Endodermal cell (in vitro differentiated cells): Measurements from ENCODE around the gene PER2. TPM values are rescaled to one million over a fixed set of nuclear protein-coding genes. Genes with fewer than 3 reads are reported as not detected.

ENCODE experiments used
- DNase-seq: peaks from one replicate; pipeline ENCODE4 v3.0.0-alpha.2; 2017
- H3K27ac ChIP-seq: 2 replicates; pipeline ENCODE4 v1.5.1; 2013; ENCODE audit warnings: mild to moderate bottlenecking, low read depth, low read length, moderate library complexity
- H3K27me3 ChIP-seq: 2 replicates; pipeline ENCODE4 v1.6.1; 2013; ENCODE audit warnings: mild to moderate bottlenecking, low read length, moderate library complexity; ENCODE audit not compliant: insufficient read depth, control insufficient read depth, poor library complexity, severe bottlenecking
- H3K36me3 ChIP-seq: 2 replicates; pipeline ENCODE4 v1.7.0; 2013; ENCODE audit warnings: mild to moderate bottlenecking, low read length, moderate library complexity; ENCODE audit not compliant: control insufficient read depth, insufficient read depth
- H3K4me1 ChIP-seq: one replicate; pipeline ENCODE4 v1.7.0; 2013; ENCODE audit warnings: low read length; ENCODE audit not compliant: control insufficient read depth, insufficient read depth
- H3K4me3 ChIP-seq: 2 replicates; pipeline ENCODE4 v1.5.1; 2013; ENCODE audit warnings: mild to moderate bottlenecking, low read length, moderate library complexity
- H3K9ac ChIP-seq: 2 replicates; pipeline ENCODE4 v1.6.1; 2013; ENCODE audit warnings: mild to moderate bottlenecking, low read length, moderate library complexity; ENCODE audit not compliant: poor library complexity, severe bottlenecking; ENCODE audit errors: extremely low read depth
- H3K9me3 ChIP-seq: 2 replicates; pipeline ENCODE4 v1.6.1; 2013; ENCODE audit warnings: mild to moderate bottlenecking, low read length, moderate library complexity; ENCODE audit not compliant: control insufficient read depth
- H3K27ac Mint-ChIP-seq: 2 replicates; pipeline ENCODE4 v1.8.0; 2020; ENCODE audit warnings: mixed read lengths
- H3K27me3 Mint-ChIP-seq: 2 replicates; pipeline ENCODE4 v1.8.0; 2021; ENCODE audit warnings: mild to moderate bottlenecking, mixed read lengths; ENCODE audit not compliant: insufficient read depth
- H3K36me3 Mint-ChIP-seq: 2 replicates; pipeline ENCODE4 v1.8.0; 2020; ENCODE audit warnings: low read depth, mixed read lengths
- H3K4me1 Mint-ChIP-seq: 2 replicates; pipeline ENCODE4 v1.8.0; 2020; ENCODE audit warnings: mixed read lengths
- H3K4me3 Mint-ChIP-seq: 2 replicates; pipeline ENCODE4 v1.8.0; 2020; ENCODE audit warnings: mild to moderate bottlenecking, moderate library complexity, mixed read lengths
- H3K9me3 Mint-ChIP-seq: 2 replicates; pipeline ENCODE4 v1.8.0; 2020; ENCODE audit warnings: mild to moderate bottlenecking, mixed read lengths
- CTCF ChIP-seq: fragments of 200-600 bp; sonication (generic); conservative IDR thresholded peaks from 2 replicates; pipeline ENCODE4 v1.5.0; 2021; ENCODE audit warnings: antibody characterized with exemption, mild to moderate bottlenecking
- WGBS, 2 experiments: methylation state at CpG; one replicate each; pipeline versions ENCODE4 v1.1.5 to v1.1.7; 2013; ENCODE audit warnings: missing lambda C conversion rate in 2 of 2, mixed read lengths in 1 of 2; ENCODE audit not compliant: insufficient coverage in 1 of 2, insufficient read length in 1 of 2; 5-methylcytosine and 5-hydroxymethylcytosine counted together
- total RNA-seq, 2 donors: library from RNA; stranded (reverse); fragmentation: NEBNext Ultra II Directional in 1 of 2; extraction: Animal tissue kit (Norgen Biotek cat#: 25700) in 1 of 2; gene quantifications; 2 replicates in 1 of 2; 3 replicates in 1 of 2; pipeline ENCODE4 v1.2.1, GENCODE V29; 2021

Gene PER2
- total RNA-seq, 2 donors from 2014 or later: 9.7 to 13.5 TPM

GRCh38 chr2:238286987-238287736 is 1.2 kb downstream of the PER2 start:
- Mint-ChIP-seq H3K4me1 (peaks cover 51% of the 10 kb centered on the region), H3K9me3 (no peaks in the 10 kb centered on the region), H3K27me3 (no peaks in the 10 kb centered on the region), H3K27ac (peak overlapping the region; percentile 97), H3K36me3 (peaks cover 5% of the 10 kb centered on the region), H3K4me3 (peak overlapping the region; percentile 72)
- WGBS, 2 experiments: 80 to 92% methylated on average over 6 to 11 of the region's 11 CpGs
- no peak for TF ChIP-seq CTCF
- no peaks in the 10 kb centered on the region for H3K9me3 ChIP-seq
- H3K36me3 ChIP-seq: no peaks in the 10 kb centered on the region
- H3K4me3 ChIP-seq: peak overlapping the region; percentile 79
- no peaks in the 10 kb centered on the region for H3K27me3 ChIP-seq
- peak overlapping the region; percentile 3 for H3K27ac ChIP-seq
- peak overlapping the region; percentile 91 for H3K9ac ChIP-seq
- DNase-seq: no peak
- peaks cover 36% of the 10 kb centered on the region for H3K4me1 ChIP-seq

GRCh38 chr2:238286551-238286950 is 1.9 kb downstream of the PER2 start:
- WGBS, 2 experiments: 87 to 89% methylated on average over 7 of the region's 7 CpGs
- H3K4me3 Mint-ChIP-seq: peak overlapping the region; percentile 72
- Histone ChIP-seq H3K9me3 (no peaks in the 10 kb centered on the region), H3K9ac (peak overlapping the region; percentile 91), H3K4me3 (peak overlapping the region; percentile 79), H3K27me3 (no peaks in the 10 kb centered on the region), H3K27ac (peak overlapping the region; percentile 85), H3K4me1 (peaks cover 36% of the 10 kb centered on the region), H3K36me3 (no peaks in the 10 kb centered on the region)
- peaks cover 5% of the 10 kb centered on the region for H3K36me3 Mint-ChIP-seq
- DNase-seq: no peak
- TF ChIP-seq CTCF: no peak
- no peaks in the 10 kb centered on the region for H3K27me3 Mint-ChIP-seq
- H3K27ac Mint-ChIP-seq: peak overlapping the region; percentile 97
- no peaks in the 10 kb centered on the region for H3K9me3 Mint-ChIP-seq
- H3K4me1 Mint-ChIP-seq: peaks cover 51% of the 10 kb centered on the region

- Mint-ChIP-seq H3K4me1 (peaks cover 51% of the 10 kb centered on the region), H3K9me3 (no peaks in the 10 kb centered on the region), H3K36me3 (peaks cover 5% of the 10 kb centered on the region), H3K4me3 (peak overlapping the region; percentile 72), H3K27ac (peak overlapping the region; percentile 97), H3K27me3 (no peaks in the 10 kb centered on the region)
- Histone ChIP-seq H3K4me3 (peak overlapping the region; percentile 79), H3K4me1 (peaks cover 36% of the 10 kb centered on the region), H3K27ac (peak overlapping the region; percentile 85), H3K27me3 (no peaks in the 10 kb centered on the region), H3K9ac (peak overlapping the region; percentile 91), H3K36me3 (no peaks in the 10 kb centered on the region), H3K9me3 (no peaks in the 10 kb centered on the region)
- no peak for TF ChIP-seq CTCF
- no peak for DNase-seq
- 48 to 55% methylated on average over 3 to 7 of the region's 7 CpGs for WGBS, 2 experiments
These were observed 2.3 kb downstream of the PER2 start for GRCh38 chr2:238286095-238286494.
